IMR-90 (cell line): ENCODE results near the gene BNIP3. TPM values are rescaled to one million over a fixed set of nuclear protein-coding genes. Genes with fewer than 3 reads are reported as not detected.

ENCODE experiments used
- polyA plus RNA-seq, 3 experiments: library from polyadenylated mRNA; depleted of rRNA; stranded (reverse); fragments of >200 nt; gene quantifications; 2 replicates each; pipeline ENCODE4 v1.2.3, GENCODE V29; 2012; ENCODE audit warnings: low replicate concordance in 1 of 3
- total RNA-seq: library from RNA; depleted of rRNA; stranded (reverse); fragments of >200 nt; gene quantifications from 2 replicates; pipeline ENCODE4 v1.2.3, GENCODE V29; 2012; rRNA removed

The BNIP3 gene
- total and polyA plus RNA-seq, 2 of the 4 experiments (the other 2 are of a cell fraction) = 134 to 211 TPM

Other genes with a start within 250 kb of the BNIP3 start
- 21.1 and 23.8 TPM in 2 replicates for gene PPP2R2D, start 80.9 kb downstream of the BNIP3 start, total RNA-seq
- gene PPP2R2D, start 80.9 kb downstream of the BNIP3 start, polyA plus RNA-seq (2012; rRNA removed) = 22.8 and 23.3 TPM in 2 replicates
- gene JAKMIP3, start 84.0 kb upstream of the BNIP3 start, total RNA-seq = under 0.01 TPM in 2 replicates
- gene JAKMIP3, start 84.0 kb upstream of the BNIP3 start, polyA plus RNA-seq (2012; rRNA removed) = 0.09 and 0.22 TPM in 2 replicates
- 7.2 and 8.1 TPM in 2 replicates for gene DPYSL4, start 205.0 kb upstream of the BNIP3 start, total RNA-seq
- 30.5 and 33.7 TPM in 2 replicates for gene DPYSL4, start 205.0 kb upstream of the BNIP3 start, polyA plus RNA-seq (2012; rRNA removed)